GOT3 (cell line): ENCODE data around the gene ZNF626.
"Not testable (repeated sequence)": the region's sequence is repeated elsewhere in the genome, so short reads cannot be mapped to it uniquely, and the experiment has no call there.

ENCODE experiments used
- DNase-seq: peaks from one replicate; lab custom pipeline; 2025; ENCODE audit warnings: mixed read lengths; lab: John Stamatoyannopoulos, UW

Gene ZNF626

DNA sequence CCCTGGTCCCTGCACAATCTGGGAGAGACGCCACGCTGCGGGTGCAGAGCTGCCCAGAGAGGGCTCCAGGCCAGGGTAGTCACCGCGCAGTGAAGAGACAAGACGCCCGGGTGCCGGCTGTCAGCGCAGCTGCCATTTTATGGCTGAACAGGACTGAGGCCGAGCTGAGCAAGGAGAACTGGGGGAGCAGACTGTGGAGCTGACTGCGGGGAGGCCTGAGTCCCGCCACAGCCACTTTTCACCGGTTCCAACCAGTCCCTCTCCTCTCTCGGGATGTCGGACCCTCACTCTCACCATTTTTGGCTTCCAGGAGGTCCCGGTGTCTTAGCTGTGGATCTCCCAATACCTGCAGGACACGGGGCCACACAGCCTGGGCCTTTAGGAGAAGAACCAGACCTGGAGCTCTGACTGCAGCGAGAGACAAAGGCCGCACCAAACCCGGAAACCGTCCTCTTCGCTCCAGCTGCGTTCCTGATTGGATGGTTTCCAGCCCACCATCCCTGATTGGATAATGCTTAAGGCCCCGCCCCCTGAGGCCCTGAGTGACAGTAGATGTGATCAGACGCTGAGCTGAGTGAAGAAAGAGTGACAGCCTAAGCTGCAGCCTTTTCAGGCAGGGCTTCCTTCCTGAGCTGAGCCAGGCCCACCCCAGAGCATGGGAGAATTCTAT is at the start of gene ZNF626:
Gene ZNF626, minus strand, starts transcription at position 422 of the 670 bp plus-strand sequence. Its CDS starts 125 bp downstream, at position 297.
- DNase-seq = peak; percentile 26

- DNase-seq = no peak
Observed at GRCh38 chr19:20669263-20669662, 7.9 kb upstream of the ZNF626 start.

DNA sequence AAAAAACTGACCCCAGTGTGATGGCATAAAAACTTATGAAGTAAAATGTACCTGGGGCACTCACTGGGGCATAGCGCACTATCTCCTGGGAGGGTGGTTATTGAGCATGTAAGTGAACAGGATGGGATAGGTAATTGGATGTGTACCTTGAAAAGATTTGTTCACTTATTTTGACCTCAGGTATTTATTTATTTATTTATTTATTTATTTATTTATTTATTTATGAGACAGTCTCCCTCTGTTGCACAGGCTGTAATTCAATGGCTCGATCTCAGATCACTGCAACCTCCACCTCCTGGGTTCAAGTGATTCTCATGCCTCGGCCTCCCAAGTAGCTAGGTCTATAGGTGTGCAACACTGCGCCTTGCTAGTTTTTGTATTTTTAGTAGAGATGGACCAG is 5.9 kb upstream of the ZNF626 start:
- no peak for DNase-seq

GRCh38 chr19:20664901-20665781 is 3.8 kb upstream of the ZNF626 start:
- DNase-seq = no peak

DNA sequence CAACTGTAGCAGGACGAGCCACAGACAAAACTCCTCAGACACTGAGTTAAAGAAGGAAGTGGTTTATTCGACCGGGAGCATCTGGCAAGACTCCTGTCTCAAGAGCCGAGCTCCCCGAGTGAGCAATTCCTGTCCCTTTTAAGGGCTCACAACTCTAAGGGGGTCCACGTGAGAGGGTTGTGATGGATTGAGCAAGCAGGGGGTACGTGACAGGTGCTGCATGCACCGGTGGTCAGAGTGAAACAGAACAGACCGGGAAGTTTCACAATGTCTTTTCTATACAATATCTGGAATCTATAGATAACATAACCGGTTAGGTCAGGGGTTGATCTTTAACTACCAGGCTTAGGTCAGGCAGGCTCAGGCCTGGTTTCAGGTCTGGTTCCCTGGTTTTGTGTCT is 3.1 kb upstream of the ZNF626 start:
- not testable (repeated sequence) for DNase-seq

- DNase-seq = no peak
Observed at GRCh38 chr19:20662421-20663105, 1.2 kb upstream of the ZNF626 start.

DNA sequence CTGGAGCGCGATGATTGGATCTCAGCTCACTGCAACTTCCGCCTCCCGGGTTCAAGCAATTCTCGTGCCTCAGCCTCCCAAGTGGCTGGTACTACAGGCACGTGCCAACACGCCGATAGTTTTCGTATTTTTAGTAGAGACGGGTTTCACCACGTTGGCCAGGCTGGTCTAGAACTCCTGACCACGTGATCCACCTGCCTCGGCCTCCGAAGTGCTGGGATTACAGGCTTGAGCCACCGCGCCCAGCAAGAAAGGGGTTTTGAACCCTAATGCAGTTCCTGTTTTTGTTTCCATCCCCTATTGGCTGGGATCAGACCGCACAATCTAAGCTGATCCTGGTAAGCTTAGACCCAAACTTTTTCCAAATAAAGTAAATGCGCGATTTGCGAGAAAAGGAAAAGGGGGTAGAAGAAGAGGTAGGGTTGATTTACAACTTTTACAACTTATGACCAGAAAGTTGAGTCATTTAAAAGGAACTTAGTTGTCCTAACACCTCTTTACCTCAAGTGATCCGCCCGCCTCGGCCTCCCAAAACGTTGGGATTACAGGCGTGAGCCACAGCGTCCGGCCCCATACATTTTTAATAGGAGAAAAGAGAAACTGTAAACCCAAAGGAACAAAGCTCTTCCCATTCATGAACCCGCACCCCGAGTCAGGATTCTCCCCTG is 764 bp downstream of the ZNF626 start:
- no peak for DNase-seq

DNA sequence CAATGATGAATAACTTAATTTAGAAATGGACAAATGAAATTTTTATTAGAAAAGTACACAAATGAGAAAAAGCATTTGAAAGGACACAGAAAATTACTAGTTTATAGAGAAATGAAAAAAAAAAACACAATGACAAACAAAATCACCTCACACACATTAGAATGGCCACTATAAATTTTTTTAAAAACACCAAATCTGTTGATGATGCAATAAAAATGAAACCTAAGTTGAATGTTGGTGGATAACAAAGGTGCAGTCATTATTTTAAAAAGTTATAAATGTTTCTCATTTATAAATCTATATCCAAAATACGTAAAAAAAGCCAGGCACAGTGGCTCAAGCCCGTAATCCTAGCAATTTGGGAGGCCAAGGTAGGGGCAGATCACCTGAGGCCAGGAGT is 20.8 kb downstream of the ZNF626 start:
- DNase-seq = no peak

GRCh38 chr19:20640023-20640422 is 21.3 kb downstream of the ZNF626 start:
- DNase-seq = no peak

GRCh38 chr19:20624560-20624959 is 36.8 kb downstream of the ZNF626 start:
- not testable (repeated sequence) for DNase-seq

DNA sequence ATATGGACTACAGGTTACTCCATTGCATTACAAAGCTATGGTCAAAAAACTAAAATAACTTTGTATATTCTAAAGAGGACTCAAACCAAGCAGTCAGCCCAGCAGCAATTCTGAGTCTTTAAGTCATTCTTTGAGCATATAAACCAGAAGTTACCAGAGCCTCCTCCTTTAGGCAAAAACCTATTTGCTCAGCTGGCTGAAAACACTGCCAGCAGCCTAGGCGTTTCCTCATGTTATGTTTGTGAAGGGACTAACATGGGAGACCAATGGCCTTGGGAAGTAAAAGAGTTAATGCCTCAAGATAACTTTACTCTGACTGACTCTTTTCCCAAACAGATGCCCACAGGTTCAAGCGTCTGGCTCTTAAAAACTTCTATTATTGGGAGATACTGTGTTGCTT is 45.3 kb downstream of the ZNF626 start:
- no peak for DNase-seq

GRCh38 chr19:20614971-20615370 is 46.4 kb downstream of the ZNF626 start:
- DNase-seq = not testable (repeated sequence)

DNA sequence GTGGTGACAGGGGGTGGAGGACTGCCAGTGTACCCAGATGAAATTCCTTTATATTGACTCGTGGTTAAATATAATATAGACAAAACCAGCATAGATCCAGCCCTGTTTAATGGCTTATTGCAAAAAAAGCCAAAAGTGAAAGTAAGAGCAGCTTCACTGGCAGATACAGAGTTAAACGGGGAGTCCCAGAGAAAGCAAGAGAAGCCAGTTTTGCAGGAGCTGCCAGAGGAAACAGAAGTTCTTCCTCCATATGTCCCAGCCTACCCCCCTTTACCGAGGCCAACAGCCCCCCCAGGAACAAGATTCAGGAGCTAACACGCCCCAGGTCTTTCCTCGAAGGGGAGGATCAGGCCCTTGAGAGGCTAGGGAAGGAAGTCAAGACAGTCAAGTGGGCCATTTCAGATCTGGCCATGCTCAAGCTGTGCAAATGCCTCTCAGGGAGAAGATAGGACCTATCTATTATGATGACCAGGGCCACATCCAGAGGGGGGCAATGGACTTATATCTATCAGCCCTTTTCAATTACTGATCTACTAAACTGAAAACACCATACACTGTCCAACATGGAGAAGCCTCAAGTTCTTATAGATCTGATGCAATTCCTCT is 48.6 kb downstream of the ZNF626 start:
- no peak for DNase-seq

GRCh38 chr19:20611866-20612265 is 49.5 kb downstream of the ZNF626 start:
- no peak for DNase-seq

GRCh38 chr19:20607943-20608342 is 53.4 kb downstream of the ZNF626 start:
- DNase-seq = no peak
